Measurements from ENCODE around the gene EVI5L. TPM values are rescaled to one million over a fixed set of nuclear protein-coding genes. Genes with fewer than 3 reads are reported as not detected.

EVI5L gene
- total RNA-seq, 4 donors from 2014 or later, result 8.3 to 15.5 (median 11.9) TPM

GRCh38 chr19:7850945-7851622, 21.1 kb downstream of the EVI5L start:
- peaks cover 5 to 20% (median 6%) of the 10 kb centered on the region in 3 donors for H3K4me1 ChIP-seq
- no peak overlapping the region for H3K4me3 ChIP-seq
- TF ChIP-seq CTCF (IDR thresholded peaks at IDR 0.05) (no peak), POLR2A (IDR thresholded peaks at IDR 0.05) (no peak)
- H3K27me3 ChIP-seq, result peaks cover 0 to 6% (median 0%) of the 10 kb centered on the region in 4 donors
- H3K9me3 ChIP-seq, result no peaks in the 10 kb centered on the region
- intact Hi-C loops (cut with DNase I), result loop anchor here (10.0 kb wide), 1 partner anchor 54 kb away; the partner anchor contains the start of gene MAP2K7
- DNase-seq, result no peak
- WGBS, 2 donors, result 88 to 89% methylated on average over 6 to 8 of the region's 19 CpGs
- no peak overlapping the region for H3K27ac ChIP-seq
- H3K36me3 ChIP-seq, result no peaks in the 10 kb centered on the region

- H3K4me3 ChIP-seq, result no peak overlapping the region
- no peak for DNase-seq
- 87 to 90% methylated on average over 10 to 12 of the region's 26 CpGs for WGBS, 2 donors
- H3K4me1 ChIP-seq, result peaks cover 5 to 20% (median 6%) of the 10 kb centered on the region in 3 donors
- H3K36me3 ChIP-seq, result no peaks in the 10 kb centered on the region
- H3K9me3 ChIP-seq, result no peaks in the 10 kb centered on the region
- H3K27ac ChIP-seq, result no peak overlapping the region
- TF ChIP-seq CTCF (IDR thresholded peaks at IDR 0.05) (no peak), POLR2A (IDR thresholded peaks at IDR 0.05) (no peak)
- intact Hi-C loops (cut with DNase I), result loop anchor here (10.0 kb wide), 1 partner anchor 53 kb away; the partner anchor contains the start of gene MAP2K7
- H3K27me3 ChIP-seq, result peaks cover 0 to 13% (median 0%) of the 10 kb centered on the region in 4 donors
These were observed 21.8 kb downstream of the EVI5L start for GRCh38 chr19:7851623-7852500.

- Histone ChIP-seq H3K4me3 (peak overlapping the region in 1 of 4 donors; percentile 28), H3K36me3 (peaks cover 0 to 1% (median 0%) of the 10 kb centered on the region in 3 donors), H3K9me3 (no peaks in the 10 kb centered on the region), H3K4me1 (peaks cover 5 to 25% (median 6%) of the 10 kb centered on the region in 3 donors), H3K27ac (no peak overlapping the region), H3K27me3 (peaks cover 0 to 25% (median 0%) of the 10 kb centered on the region in 4 donors)
- no peak for TF ChIP-seq POLR2A (IDR thresholded peaks at IDR 0.05)
- TF ChIP-seq CTCF (IDR thresholded peaks at IDR 0.05), result peak; percentile 69 to 89 (median 83)
- DNase-seq, result no peak
- 20 to 35% methylated on average over 4 of the region's 45 CpGs for WGBS, 2 donors
- intact Hi-C loops (cut with DNase I), result loop anchor here (10.0 kb wide), 1 partner anchor 52 kb away; the partner anchor contains the start of gene MAP2K7
These were observed 23.1 kb downstream of the EVI5L start for GRCh38 chr19:7852851-7853769.

GRCh38 chr19:7853770-7854128, 23.7 kb downstream of the EVI5L start:
- WGBS, 2 donors, result 78 to 85% methylated on average over 10 to 11 of the region's 12 CpGs

More at GRCh38 chr19:7853770-7854128, 23.7 kb downstream of the EVI5L start:
- intact Hi-C loops (cut with DNase I), result loop anchor here (10.0 kb wide), 1 partner anchor 51 kb away; the partner anchor contains the start of gene MAP2K7
- Histone ChIP-seq H3K4me1 (peaks cover 5 to 29% (median 6%) of the 10 kb centered on the region in 3 donors), H3K36me3 (peaks cover 0 to 6% (median 0%) of the 10 kb centered on the region in 3 donors), H3K4me3 (no peak overlapping the region), H3K27me3 (peaks cover 0 to 32% (median 0%) of the 10 kb centered on the region in 4 donors), H3K27ac (no peak overlapping the region), H3K9me3 (no peaks in the 10 kb centered on the region)
- DNase-seq, result no peak
- TF ChIP-seq POLR2A (IDR thresholded peaks at IDR 0.05), result no peak
- no peak for TF ChIP-seq CTCF (IDR thresholded peaks at IDR 0.05)
